Measurements from ENCODE around the gene ARFGAP1.

ARFGAP1 gene

GRCh38 chr20:63261060-63261794 lies 11.4 kb upstream of the ARFGAP1 start:
- no peak for DNase-seq

- no peak for DNase-seq
Observed at GRCh38 chr20:63261795-63262528, 10.7 kb upstream of the ARFGAP1 start.

- DNase-seq, result no peak
Observed at GRCh38 chr20:63262836-63263235, 9.8 kb upstream of the ARFGAP1 start.

GRCh38 chr20:63264000-63264399 lies 8.6 kb upstream of the ARFGAP1 start:
- no peak for DNase-seq

GRCh38 chr20:63264519-63264918 lies 8.1 kb upstream of the ARFGAP1 start:
- no peak for DNase-seq

- DNase-seq, result no peak
Observed at GRCh38 chr20:63265891-63266515, 6.6 kb upstream of the ARFGAP1 start.

- DNase-seq, result no peak
Observed at GRCh38 chr20:63267691-63268090, 4.9 kb upstream of the ARFGAP1 start.

- DNase-seq, result no peak
Observed at GRCh38 chr20:63268256-63268655, 4.4 kb upstream of the ARFGAP1 start.

- DNase-seq, result no peak
Observed at GRCh38 chr20:63268671-63269439, 3.8 kb upstream of the ARFGAP1 start.

- no peak for DNase-seq
Observed at GRCh38 chr20:63269724-63270123, 2.9 kb upstream of the ARFGAP1 start.

- DNase-seq, result no peak
Observed at GRCh38 chr20:63270606-63271325, 1.8 kb upstream of the ARFGAP1 start.

- no peak for DNase-seq
Observed at GRCh38 chr20:63273059-63273579, 506 bp downstream of the ARFGAP1 start.

- no peak for DNase-seq
Observed at GRCh38 chr20:63273635-63274380, 1.2 kb downstream of the ARFGAP1 start.

- DNase-seq, result no peak
Observed at GRCh38 chr20:63274381-63275228, 2.0 kb downstream of the ARFGAP1 start.

GRCh38 chr20:63275825-63276224 lies 3.2 kb downstream of the ARFGAP1 start:
- no peak for DNase-seq

- no peak for DNase-seq
Observed at GRCh38 chr20:63276956-63277355, 4.3 kb downstream of the ARFGAP1 start.

GRCh38 chr20:63277466-63278272 lies 5.1 kb downstream of the ARFGAP1 start:
- no peak for DNase-seq

GRCh38 chr20:63278661-63279060 lies 6.0 kb downstream of the ARFGAP1 start:
- no peak for DNase-seq

- no peak for DNase-seq
Observed at GRCh38 chr20:63279931-63280330, 7.3 kb downstream of the ARFGAP1 start.

- no peak for DNase-seq
Observed at GRCh38 chr20:63280371-63280770, 7.8 kb downstream of the ARFGAP1 start.

Data from activated gamma-delta T cell (primary cell).